ENCODE results near the gene LTBP1.

The LTBP1 gene

GRCh38 chr2:33323957-33324356 lies 377.2 kb downstream of the LTBP1 start:
- in situ Hi-C loops (cut with MboI; ENCODE audit: low sequenced_read_pairs), result no loop called here

DNA sequence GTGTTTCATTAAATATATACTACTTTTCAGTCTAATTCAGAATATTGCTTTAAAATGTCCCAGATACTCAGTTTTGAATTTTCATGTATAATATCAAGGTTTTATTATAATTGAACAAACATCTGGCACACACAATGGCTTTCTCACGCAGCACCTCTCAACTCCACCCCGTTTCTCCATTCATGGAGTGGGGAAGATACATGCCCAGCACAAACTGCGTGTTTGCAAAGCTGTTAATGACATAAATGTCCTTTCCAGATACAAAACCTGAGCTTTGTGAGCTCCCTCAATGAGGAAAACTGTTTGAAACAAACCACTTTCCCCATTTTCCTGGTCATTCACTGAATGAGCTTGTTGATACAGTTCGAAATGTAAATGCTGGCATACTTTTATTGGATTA lies 379.3 kb downstream of the LTBP1 start:
- in situ Hi-C loops (cut with MboI; ENCODE audit: low sequenced_read_pairs), result no loop called here

GRCh38 chr2:33333433-33333832 lies 386.7 kb downstream of the LTBP1 start:
- in situ Hi-C loops (cut with MboI; ENCODE audit: low sequenced_read_pairs), result no loop called here

DNA sequence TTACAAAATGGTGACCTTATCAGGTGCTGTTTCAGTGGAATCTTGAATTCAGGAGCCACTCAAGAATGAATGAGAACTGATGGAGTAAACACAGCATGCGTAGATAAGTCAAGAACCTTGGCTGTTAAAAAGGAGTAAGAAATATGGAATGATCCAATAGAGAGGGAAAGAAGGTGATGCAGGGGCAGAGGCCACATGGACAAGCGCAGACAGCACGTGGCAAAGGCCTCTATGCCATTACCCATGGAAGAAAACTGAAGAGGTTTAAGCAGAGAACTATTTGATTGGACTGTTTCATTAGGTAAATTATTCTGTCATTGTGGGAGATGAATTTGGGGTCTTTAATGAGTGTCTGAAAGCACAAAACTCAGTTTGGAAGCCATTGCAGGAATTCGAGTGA lies 387.3 kb downstream of the LTBP1 start:
- in situ Hi-C loops (cut with MboI; ENCODE audit: low sequenced_read_pairs), result no loop called here

GRCh38 chr2:33335516-33335915 lies 388.8 kb downstream of the LTBP1 start:
- in situ Hi-C loops (cut with MboI; ENCODE audit: low sequenced_read_pairs), result no loop called here

GRCh38 chr2:33336036-33336625 lies 389.4 kb downstream of the LTBP1 start:
- in situ Hi-C loops (cut with MboI; ENCODE audit: low sequenced_read_pairs), result no loop called here

GRCh38 chr2:33337385-33337960 lies 390.7 kb downstream of the LTBP1 start:
- in situ Hi-C loops (cut with MboI; ENCODE audit: low sequenced_read_pairs), result no loop called here

GRCh38 chr2:33337981-33338380 lies 391.2 kb downstream of the LTBP1 start:
- in situ Hi-C loops (cut with MboI; ENCODE audit: low sequenced_read_pairs), result no loop called here

DNA sequence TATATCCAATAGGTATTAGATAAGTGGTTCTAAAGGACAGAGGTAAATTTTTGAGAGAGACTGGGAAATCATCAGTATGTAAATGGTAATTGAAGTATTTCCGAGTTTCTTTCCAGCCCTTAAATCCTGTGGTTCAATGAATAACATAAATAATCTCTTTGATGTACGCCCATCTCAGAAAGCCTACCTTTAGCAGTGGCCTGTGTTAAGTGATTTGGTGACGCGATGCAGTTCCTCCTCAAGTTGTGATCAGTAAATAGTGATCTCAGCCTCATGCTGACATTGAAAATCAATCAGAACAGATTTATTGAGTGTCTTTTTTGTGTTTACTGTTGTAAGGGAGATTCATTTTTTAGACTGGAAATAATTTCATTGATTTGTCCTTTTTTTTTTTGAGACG lies 392.5 kb downstream of the LTBP1 start:
- in situ Hi-C loops (cut with MboI; ENCODE audit: low sequenced_read_pairs), result no loop called here

- in situ Hi-C loops (cut with MboI; ENCODE audit: low sequenced_read_pairs), result no loop called here
Observed at GRCh38 chr2:33340280-33340679, 393.5 kb downstream of the LTBP1 start.

GRCh38 chr2:33342171-33342570 lies 395.4 kb downstream of the LTBP1 start:
- in situ Hi-C loops (cut with MboI; ENCODE audit: low sequenced_read_pairs), result no loop called here

DNA sequence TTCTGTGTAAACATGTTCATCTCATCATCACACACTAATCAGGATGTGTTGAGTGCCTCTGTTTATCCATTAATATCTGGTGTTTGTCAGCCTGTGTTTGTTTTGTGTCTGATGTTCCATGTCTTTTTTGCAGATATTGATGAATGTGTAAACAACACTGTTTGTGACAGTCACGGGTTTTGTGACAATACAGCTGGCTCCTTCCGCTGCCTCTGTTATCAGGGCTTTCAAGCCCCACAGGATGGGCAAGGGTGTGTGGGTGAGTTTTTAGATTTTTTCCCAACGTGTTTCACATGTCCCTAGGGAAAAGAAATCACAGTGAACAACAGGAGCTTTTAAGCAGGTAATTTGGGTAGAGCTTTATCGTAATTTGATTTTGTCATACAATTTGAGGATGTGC lies 396.0 kb downstream of the LTBP1 start:
- in situ Hi-C loops (cut with MboI; ENCODE audit: low sequenced_read_pairs), result no loop called here

GRCh38 chr2:33343387-33343895 lies 396.7 kb downstream of the LTBP1 start:
- in situ Hi-C loops (cut with MboI; ENCODE audit: low sequenced_read_pairs), result no loop called here

GRCh38 chr2:33344230-33344629 lies 397.5 kb downstream of the LTBP1 start:
- in situ Hi-C loops (cut with MboI; ENCODE audit: low sequenced_read_pairs), result no loop called here

DNA sequence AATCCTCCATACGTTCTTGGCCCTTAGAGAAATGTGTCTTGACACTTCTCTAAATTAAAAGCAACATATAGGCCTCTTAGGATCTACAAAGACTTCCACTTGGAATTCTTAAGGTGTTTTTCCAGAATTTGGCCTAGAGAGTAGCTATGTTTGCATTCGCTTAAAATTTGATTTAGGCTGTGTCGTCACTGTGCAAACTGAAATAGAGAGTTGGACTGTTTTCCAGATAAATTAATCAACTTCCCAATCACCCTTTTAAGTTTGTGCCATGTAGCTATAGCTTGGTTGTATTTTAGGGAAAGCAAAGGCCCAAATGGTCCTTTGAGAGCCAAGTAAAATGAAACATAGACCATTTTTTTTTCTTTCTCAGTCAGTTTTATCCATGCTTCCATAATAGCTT lies 401.1 kb downstream of the LTBP1 start:
- in situ Hi-C loops (cut with MboI; ENCODE audit: low sequenced_read_pairs), result no loop called here

GRCh38 chr2:33350632-33351031 lies 403.9 kb downstream of the LTBP1 start:
- in situ Hi-C loops (cut with MboI; ENCODE audit: low sequenced_read_pairs), result no loop called here

GRCh38 chr2:33351781-33352180 lies 405.0 kb downstream of the LTBP1 start:
- in situ Hi-C loops (cut with MboI; ENCODE audit: low sequenced_read_pairs), result no loop called here

DNA sequence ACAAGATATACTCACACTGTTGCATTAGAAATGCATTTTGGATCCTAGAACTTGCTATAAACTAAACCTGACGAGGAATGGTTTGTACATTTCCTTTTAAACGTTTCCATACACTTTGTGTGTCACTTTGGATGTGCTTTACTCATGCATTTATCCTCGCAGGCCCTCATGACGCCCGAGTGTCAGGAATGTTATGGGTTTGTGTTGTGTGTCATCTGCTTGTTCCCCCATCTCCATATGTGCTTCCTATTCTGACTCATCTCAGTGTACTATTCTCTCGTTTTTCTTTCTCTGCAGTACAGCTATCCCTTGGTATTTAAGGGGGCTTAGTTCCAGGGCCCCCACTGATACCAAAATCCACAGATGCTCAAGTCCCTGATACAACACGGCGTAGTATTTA lies 408.2 kb downstream of the LTBP1 start:
- in situ Hi-C loops (cut with MboI; ENCODE audit: low sequenced_read_pairs), result no loop called here

DNA sequence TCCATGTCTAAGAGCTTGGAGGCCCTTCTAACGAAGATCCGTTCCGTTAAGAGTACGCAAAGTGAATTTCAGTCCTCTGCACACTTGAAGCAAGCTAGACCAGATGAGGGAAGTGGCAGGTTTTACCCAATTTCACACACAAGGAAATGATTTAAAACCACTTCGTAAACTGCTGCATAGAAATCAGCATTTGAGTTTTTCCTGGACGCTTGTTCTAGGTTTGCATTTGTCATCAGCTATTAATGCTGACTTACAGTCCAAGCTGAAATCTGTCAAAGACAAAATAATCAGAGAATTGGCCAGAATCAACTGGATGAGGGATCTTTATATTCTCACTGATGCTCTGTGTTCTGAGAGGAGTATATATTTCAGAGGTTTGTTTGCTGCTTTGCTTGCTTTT lies 412.1 kb downstream of the LTBP1 start:
- in situ Hi-C loops (cut with MboI; ENCODE audit: low sequenced_read_pairs), result no loop called here

DNA sequence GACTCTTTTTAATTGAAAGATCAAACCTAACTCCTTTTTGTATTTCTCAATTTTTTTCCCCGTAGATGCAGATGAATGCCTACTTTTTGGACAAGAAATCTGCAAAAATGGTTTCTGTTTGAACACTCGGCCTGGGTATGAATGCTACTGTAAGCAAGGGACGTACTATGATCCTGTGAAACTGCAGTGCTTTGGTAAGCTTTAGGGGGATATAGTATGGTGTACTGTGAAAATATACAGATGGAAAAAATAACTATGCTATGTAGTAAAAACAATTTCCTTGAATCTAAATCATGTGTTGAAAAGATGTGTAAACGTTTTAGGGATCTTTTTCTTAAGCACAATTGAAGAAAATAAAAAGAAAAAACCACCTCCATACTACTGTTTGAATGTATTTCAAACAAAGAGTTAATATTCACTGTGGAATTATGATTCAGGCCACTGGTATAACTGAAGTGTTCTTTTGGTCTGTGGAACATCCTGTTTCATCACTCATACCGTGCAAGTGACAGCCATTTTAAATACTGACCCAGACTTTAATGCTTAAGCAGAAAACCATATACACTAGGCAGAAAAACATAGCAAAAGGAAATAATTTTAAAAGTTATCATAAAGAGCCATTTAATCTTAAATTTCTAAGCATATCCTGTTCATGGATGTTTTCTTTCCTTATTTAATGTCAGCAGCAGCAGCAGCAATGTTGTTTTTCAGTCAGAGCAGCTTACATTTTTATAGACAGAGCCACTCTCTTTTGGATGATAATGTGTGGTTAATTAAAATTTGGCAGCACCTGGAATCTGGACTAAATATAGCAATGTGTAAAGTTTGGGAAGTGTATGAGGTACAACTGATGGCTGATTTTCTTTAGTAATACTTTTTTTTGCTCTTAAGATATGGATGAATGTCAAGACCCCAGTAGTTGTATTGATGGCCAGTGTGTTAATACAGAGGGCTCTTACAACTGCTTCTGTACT lies 416.9 kb downstream of the LTBP1 start:
- in situ Hi-C loops (cut with MboI; ENCODE audit: low sequenced_read_pairs), result no loop called here

DNA sequence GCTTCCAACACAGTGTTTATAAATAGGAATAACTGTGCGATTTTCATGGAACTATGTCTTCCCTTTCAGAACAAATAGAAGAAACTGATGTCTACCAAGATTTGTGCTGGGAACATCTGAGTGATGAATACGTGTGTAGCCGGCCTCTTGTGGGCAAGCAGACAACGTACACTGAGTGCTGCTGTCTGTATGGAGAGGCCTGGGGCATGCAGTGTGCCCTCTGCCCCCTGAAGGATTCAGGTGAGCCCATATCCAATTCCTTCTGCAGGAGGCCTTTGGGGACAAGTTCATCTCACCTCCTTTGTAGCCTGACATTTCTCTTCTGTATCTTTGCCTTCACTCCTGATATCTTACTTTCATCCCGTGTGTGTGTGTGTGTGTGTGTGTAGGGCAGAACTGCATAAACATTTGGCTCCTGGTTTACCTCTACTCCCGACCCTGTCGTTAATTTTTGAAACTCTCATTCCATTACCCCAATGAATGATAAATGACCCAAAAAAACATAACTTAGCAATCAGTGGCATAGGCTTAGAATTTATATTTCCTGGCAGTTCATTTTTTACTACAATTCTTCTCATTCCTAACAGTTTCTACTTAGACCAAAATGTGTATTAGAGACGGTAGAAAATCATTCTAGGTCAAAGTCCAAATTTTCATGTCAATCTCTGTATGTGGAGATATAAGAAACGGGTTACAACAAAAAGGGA lies 418.7 kb downstream of the LTBP1 start:
- in situ Hi-C loops (cut with MboI; ENCODE audit: low sequenced_read_pairs), result no loop called here

Data from HL-60/S4 treated with phorbol 12-myristate 13-acetate at 8.2 ng/mL for 4 days and 3 days (cell line).